WTC11 (cell line): ENCODE measurements around the gene TNFRSF6B. TPM values are rescaled to one million over a fixed set of nuclear protein-coding genes. Genes with fewer than 3 reads are reported as not detected.

ENCODE experiments used
- ATAC-seq: fragments of 200-7000 bp; cut with Tn5 transposase; 2 replicates; pipeline ENCODE4 v1.10.0; 2021; ENCODE audit warnings: mild to moderate bottlenecking, moderate library complexity
- CTCF ChIA-PET: fragments of 300-600 bp; sonication (Branson Sonifier 250); formaldehyde crosslinking; loops from one replicate; lab custom pipeline; 2021; ENCODE audit warnings: antibody characterized with exemption; lab: Charles Lee
- POLR2A ChIA-PET: fragments of 350-600 bp; sonication (Branson Sonifier 250); formaldehyde crosslinking; loops from one replicate; lab custom pipeline; 2021; ENCODE audit warnings: antibody characterized with exemption; lab: Charles Lee
- DNase-seq: peaks from one replicate; pipeline ENCODE4 v3.0.0; 2021; ENCODE audit warnings: low spot score
- H3K27ac Mint-ChIP-seq: 2 replicates; pipeline ENCODE4 v1.8.0; 2021; ENCODE audit warnings: mixed read lengths
- H3K27me3 Mint-ChIP-seq: 2 replicates; pipeline ENCODE4 v1.8.0; 2021; ENCODE audit warnings: low read depth, mild to moderate bottlenecking, moderate library complexity, mixed read lengths
- H3K36me3 Mint-ChIP-seq: 2 replicates; pipeline ENCODE4 v1.8.0; 2021; ENCODE audit warnings: mixed read lengths
- H3K4me1 Mint-ChIP-seq: 2 replicates; pipeline ENCODE4 v1.8.0; 2022; ENCODE audit warnings: mixed read lengths
- H3K4me3 Mint-ChIP-seq: 2 replicates; pipeline ENCODE4 v1.8.0; 2021; ENCODE audit warnings: mild to moderate bottlenecking, moderate library complexity, mixed read lengths
- H3K9me3 Mint-ChIP-seq: 2 replicates; pipeline ENCODE4 v1.8.0; 2021; ENCODE audit warnings: mixed read lengths
- CREB1 ChIP-seq: sonication (generic); formaldehyde crosslinking; IDR thresholded peaks from 2 replicates; pipeline ENCODE4 v1.8.0; 2023; ENCODE audit warnings: mild to moderate bottlenecking, missing genetic modification reagents
- ESRRA ChIP-seq: sonication (generic); formaldehyde crosslinking; IDR thresholded peaks from 2 replicates; pipeline ENCODE4 v1.8.1; 2022; ENCODE audit warnings: mild to moderate bottlenecking, missing genetic modification reagents, borderline replicate concordance
- FOXK1 ChIP-seq: sonication (generic); formaldehyde crosslinking; IDR thresholded peaks from 2 replicates; pipeline ENCODE4 v1.8.0; 2022; ENCODE audit warnings: mild to moderate bottlenecking, moderate library complexity, missing genetic modification reagents
- GABPB1 ChIP-seq: sonication (generic); formaldehyde crosslinking; IDR thresholded peaks from 2 replicates; pipeline ENCODE4 v1.8.1; 2023; ENCODE audit warnings: mild to moderate bottlenecking, missing genetic modification reagents
- IRF2 ChIP-seq: sonication (generic); formaldehyde crosslinking; IDR thresholded peaks from 2 replicates; pipeline ENCODE4 v1.8.0; 2022; ENCODE audit warnings: low read depth, missing genetic modification reagents, borderline replicate concordance
- KAT7 ChIP-seq: sonication (generic); formaldehyde crosslinking; IDR thresholded peaks from 2 replicates; pipeline ENCODE4 v1.8.1; 2023; ENCODE audit warnings: missing genetic modification reagents, mild to moderate bottlenecking, borderline replicate concordance
- NR1H2 ChIP-seq: sonication (generic); formaldehyde crosslinking; IDR thresholded peaks from 2 replicates; pipeline ENCODE4 v1.9.0; 2021; ENCODE audit warnings: mild to moderate bottlenecking, moderate library complexity, missing genetic modification reagents
- SMAD4 ChIP-seq: sonication (generic); formaldehyde crosslinking; IDR thresholded peaks from 2 replicates; pipeline ENCODE4 v1.8.0; 2022; ENCODE audit warnings: mild to moderate bottlenecking, missing genetic modification reagents
- SP1 ChIP-seq: sonication (generic); formaldehyde crosslinking; conservative IDR thresholded peaks from 2 replicates; pipeline ENCODE4 v1.8.1; 2022; ENCODE audit warnings: missing genetic modification reagents
- TP53 ChIP-seq: sonication (generic); formaldehyde crosslinking; IDR thresholded peaks from 2 replicates; pipeline ENCODE4 v1.8.1; 2023; ENCODE audit warnings: mild to moderate bottlenecking, missing genetic modification reagents
- USF2 ChIP-seq: sonication (generic); formaldehyde crosslinking; IDR thresholded peaks from 2 replicates; pipeline ENCODE4 v1.8.1; 2023; ENCODE audit warnings: mild to moderate bottlenecking, missing genetic modification reagents, moderate library complexity
- ZNF263 ChIP-seq: sonication (generic); formaldehyde crosslinking; IDR thresholded peaks from 2 replicates; pipeline ENCODE4 v1.8.1; 2022; ENCODE audit warnings: low read depth, mild to moderate bottlenecking, moderate library complexity, missing genetic modification reagents
- ZNF425 ChIP-seq: fragments of 250-450 bp; sonication (Bioruptor Pico); conservative IDR thresholded peaks from 2 replicates; pipeline ENCODE4 v1.9.0; 2021; ENCODE audit warnings: mild to moderate bottlenecking
- ZSCAN18 ChIP-seq: fragments of 250-450 bp; sonication (Bioruptor Pico); IDR thresholded peaks from 2 replicates; pipeline ENCODE4 v2.1.2; 2022; ENCODE audit warnings: mild to moderate bottlenecking, moderate library complexity
- total RNA-seq: library from RNA; stranded (reverse); gene quantifications from 3 replicates; pipeline ENCODE4 v1.2.3, GENCODE V29; 2021
- TF ChIP-seq, protein P1 (sequence below): sonication (generic); formaldehyde crosslinking; IDR thresholded peaks from 2 replicates; pipeline ENCODE4 v1.8.1; 2022; ENCODE audit warnings: low read depth, missing genetic modification reagents, borderline replicate concordance
- TF ChIP-seq, protein P2 (sequence below): sonication (generic); formaldehyde crosslinking; IDR thresholded peaks from 2 replicates; pipeline ENCODE4 v1.8.1; 2023; ENCODE audit warnings: mild to moderate bottlenecking, missing genetic modification reagents
- TF ChIP-seq, protein P3 (sequence below): sonication (generic); formaldehyde crosslinking; IDR thresholded peaks from 2 replicates; pipeline ENCODE4 v1.8.0; 2022; ENCODE audit warnings: mild to moderate bottlenecking, missing genetic modification reagents
- TF ChIP-seq, protein P4 (sequence below): fragments of 250-450 bp; sonication (Bioruptor Pico); IDR thresholded peaks from 2 replicates; pipeline ENCODE4 v1.9.0; 2021; ENCODE audit warnings: moderate library complexity, mild to moderate bottlenecking, inconsistent platforms, borderline replicate concordance
- TF ChIP-seq, protein P5 (sequence below): fragments of 250-450 bp; sonication (Bioruptor Pico); IDR thresholded peaks from 2 replicates; pipeline ENCODE4 v1.9.0; 2021; ENCODE audit warnings: mild to moderate bottlenecking, borderline replicate concordance

The TNFRSF6B gene
- total RNA-seq, 1 experiment from 2014 or later: not detected

- ATAC-seq: no peak
- Mint-ChIP-seq H3K36me3 (0 out of 2 replicates have a peak, but pooled peaks cover 3% of the 10 kb centered on the region), H3K9me3 (no peaks in the 10 kb centered on the region), H3K4me1 (no peaks in the 10 kb centered on the region), H3K27me3 (no peaks in the 10 kb centered on the region), H3K27ac (no peak overlapping the region), H3K4me3 (no peak overlapping the region)
- TF ChIP-seq USF2 (CRISPR knock-in tag) (no peak), SP1 (CRISPR knock-in tag) (no peak), ZNF425 (CRISPR knock-in tag) (no peak), IRF2 (CRISPR knock-in tag) (no peak), SMAD4 (CRISPR knock-in tag) (no peak), ZNF263 (CRISPR knock-in tag) (no peak), NR1H2 (no peak), TP53 (CRISPR knock-in tag) (no peak), ZSCAN18 (CRISPR knock-in tag) (no peak), FOXK1 (no peak), KAT7 (CRISPR knock-in tag) (no peak), GABPB1 (no peak), CREB1 (CRISPR knock-in tag) (no peak), ESRRA (no peak)
- TF ChIP-seq, protein P1, sequence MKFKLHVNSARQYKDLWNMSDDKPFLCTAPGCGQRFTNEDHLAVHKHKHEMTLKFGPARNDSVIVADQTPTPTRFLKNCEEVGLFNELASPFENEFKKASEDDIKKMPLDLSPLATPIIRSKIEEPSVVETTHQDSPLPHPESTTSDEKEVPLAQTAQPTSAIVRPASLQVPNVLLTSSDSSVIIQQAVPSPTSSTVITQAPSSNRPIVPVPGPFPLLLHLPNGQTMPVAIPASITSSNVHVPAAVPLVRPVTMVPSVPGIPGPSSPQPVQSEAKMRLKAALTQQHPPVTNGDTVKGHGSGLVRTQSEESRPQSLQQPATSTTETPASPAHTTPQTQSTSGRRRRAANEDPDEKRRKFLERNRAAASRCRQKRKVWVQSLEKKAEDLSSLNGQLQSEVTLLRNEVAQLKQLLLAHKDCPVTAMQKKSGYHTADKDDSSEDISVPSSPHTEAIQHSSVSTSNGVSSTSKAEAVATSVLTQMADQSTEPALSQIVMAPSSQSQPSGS (CRISPR knock-in tag): no peak
- TF ChIP-seq, protein P2, sequence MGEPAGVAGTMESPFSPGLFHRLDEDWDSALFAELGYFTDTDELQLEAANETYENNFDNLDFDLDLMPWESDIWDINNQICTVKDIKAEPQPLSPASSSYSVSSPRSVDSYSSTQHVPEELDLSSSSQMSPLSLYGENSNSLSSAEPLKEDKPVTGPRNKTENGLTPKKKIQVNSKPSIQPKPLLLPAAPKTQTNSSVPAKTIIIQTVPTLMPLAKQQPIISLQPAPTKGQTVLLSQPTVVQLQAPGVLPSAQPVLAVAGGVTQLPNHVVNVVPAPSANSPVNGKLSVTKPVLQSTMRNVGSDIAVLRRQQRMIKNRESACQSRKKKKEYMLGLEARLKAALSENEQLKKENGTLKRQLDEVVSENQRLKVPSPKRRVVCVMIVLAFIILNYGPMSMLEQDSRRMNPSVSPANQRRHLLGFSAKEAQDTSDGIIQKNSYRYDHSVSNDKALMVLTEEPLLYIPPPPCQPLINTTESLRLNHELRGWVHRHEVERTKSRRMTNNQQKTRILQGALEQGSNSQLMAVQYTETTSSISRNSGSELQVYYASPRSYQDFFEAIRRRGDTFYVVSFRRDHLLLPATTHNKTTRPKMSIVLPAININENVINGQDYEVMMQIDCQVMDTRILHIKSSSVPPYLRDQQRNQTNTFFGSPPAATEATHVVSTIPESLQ (CRISPR knock-in tag): no peak
- TF ChIP-seq, protein P3, sequence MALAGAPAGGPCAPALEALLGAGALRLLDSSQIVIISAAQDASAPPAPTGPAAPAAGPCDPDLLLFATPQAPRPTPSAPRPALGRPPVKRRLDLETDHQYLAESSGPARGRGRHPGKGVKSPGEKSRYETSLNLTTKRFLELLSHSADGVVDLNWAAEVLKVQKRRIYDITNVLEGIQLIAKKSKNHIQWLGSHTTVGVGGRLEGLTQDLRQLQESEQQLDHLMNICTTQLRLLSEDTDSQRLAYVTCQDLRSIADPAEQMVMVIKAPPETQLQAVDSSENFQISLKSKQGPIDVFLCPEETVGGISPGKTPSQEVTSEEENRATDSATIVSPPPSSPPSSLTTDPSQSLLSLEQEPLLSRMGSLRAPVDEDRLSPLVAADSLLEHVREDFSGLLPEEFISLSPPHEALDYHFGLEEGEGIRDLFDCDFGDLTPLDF (CRISPR knock-in tag): no peak
- TF ChIP-seq, protein P4, sequence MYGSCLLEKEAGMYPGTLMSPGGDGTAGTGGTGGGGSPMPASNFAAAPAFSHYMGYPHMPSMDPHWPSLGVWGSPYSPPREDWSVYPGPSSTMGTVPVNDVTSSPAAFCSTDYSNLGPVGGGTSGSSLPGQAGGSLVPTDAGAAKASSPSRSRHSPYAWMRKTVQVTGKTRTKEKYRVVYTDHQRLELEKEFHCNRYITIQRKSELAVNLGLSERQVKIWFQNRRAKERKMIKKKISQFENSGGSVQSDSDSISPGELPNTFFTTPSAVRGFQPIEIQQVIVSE: no peak
- TF ChIP-seq, protein P5, sequence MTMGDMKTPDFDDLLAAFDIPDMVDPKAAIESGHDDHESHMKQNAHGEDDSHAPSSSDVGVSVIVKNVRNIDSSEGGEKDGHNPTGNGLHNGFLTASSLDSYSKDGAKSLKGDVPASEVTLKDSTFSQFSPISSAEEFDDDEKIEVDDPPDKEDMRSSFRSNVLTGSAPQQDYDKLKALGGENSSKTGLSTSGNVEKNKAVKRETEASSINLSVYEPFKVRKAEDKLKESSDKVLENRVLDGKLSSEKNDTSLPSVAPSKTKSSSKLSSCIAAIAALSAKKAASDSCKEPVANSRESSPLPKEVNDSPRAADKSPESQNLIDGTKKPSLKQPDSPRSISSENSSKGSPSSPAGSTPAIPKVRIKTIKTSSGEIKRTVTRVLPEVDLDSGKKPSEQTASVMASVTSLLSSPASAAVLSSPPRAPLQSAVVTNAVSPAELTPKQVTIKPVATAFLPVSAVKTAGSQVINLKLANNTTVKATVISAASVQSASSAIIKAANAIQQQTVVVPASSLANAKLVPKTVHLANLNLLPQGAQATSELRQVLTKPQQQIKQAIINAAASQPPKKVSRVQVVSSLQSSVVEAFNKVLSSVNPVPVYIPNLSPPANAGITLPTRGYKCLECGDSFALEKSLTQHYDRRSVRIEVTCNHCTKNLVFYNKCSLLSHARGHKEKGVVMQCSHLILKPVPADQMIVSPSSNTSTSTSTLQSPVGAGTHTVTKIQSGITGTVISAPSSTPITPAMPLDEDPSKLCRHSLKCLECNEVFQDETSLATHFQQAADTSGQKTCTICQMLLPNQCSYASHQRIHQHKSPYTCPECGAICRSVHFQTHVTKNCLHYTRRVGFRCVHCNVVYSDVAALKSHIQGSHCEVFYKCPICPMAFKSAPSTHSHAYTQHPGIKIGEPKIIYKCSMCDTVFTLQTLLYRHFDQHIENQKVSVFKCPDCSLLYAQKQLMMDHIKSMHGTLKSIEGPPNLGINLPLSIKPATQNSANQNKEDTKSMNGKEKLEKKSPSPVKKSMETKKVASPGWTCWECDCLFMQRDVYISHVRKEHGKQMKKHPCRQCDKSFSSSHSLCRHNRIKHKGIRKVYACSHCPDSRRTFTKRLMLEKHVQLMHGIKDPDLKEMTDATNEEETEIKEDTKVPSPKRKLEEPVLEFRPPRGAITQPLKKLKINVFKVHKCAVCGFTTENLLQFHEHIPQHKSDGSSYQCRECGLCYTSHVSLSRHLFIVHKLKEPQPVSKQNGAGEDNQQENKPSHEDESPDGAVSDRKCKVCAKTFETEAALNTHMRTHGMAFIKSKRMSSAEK: no peak
- ChIA-PET POLR2A (no interaction called here), CTCF (interaction anchor here (1.3 to 1.8 kb wide), 2 partner anchors 31 to 42 kb away, joined by 3 to 7 read pairs; no protein-coding TSS in a partner anchor)
- no peak for DNase-seq
Measured at GRCh38 chr20:63744158-63744557, 47.7 kb downstream of the TNFRSF6B start.
